Measurements from ENCODE around the gene PLEKHG4B.
"Not testable (repeated sequence)": the region's sequence is repeated elsewhere in the genome, so short reads cannot be mapped to it uniquely, and the experiment has no call there.

Gene PLEKHG4B, protein sequence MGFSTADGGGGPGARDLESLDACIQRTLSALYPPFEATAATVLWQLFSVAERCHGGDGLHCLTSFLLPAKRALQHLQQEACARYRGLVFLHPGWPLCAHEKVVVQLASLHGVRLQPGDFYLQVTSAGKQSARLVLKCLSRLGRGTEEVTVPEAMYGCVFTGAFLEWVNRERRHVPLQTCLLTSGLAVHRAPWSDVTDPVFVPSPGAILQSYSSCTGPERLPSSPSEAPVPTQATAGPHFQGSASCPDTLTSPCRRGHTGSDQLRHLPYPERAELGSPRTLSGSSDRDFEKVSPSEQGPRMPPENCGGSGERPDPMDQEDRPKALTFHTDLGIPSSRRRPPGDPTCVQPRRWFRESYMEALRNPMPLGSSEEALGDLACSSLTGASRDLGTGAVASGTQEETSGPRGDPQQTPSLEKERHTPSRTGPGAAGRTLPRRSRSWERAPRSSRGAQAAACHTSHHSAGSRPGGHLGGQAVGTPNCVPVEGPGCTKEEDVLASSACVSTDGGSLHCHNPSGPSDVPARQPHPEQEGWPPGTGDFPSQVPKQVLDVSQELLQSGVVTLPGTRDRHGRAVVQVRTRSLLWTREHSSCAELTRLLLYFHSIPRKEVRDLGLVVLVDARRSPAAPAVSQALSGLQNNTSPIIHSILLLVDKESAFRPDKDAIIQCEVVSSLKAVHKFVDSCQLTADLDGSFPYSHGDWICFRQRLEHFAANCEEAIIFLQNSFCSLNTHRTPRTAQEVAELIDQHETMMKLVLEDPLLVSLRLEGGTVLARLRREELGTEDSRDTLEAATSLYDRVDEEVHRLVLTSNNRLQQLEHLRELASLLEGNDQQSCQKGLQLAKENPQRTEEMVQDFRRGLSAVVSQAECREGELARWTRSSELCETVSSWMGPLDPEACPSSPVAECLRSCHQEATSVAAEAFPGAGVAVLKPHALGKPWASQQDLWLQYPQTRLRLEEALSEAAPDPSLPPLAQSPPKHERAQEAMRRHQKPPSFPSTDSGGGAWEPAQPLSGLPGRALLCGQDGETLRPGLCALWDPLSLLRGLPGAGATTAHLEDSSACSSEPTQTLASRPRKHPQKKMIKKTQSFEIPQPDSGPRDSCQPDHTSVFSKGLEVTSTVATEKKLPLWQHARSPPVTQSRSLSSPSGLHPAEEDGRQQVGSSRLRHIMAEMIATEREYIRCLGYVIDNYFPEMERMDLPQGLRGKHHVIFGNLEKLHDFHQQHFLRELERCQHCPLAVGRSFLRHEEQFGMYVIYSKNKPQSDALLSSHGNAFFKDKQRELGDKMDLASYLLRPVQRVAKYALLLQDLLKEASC (N-terminal part only)

DNA sequence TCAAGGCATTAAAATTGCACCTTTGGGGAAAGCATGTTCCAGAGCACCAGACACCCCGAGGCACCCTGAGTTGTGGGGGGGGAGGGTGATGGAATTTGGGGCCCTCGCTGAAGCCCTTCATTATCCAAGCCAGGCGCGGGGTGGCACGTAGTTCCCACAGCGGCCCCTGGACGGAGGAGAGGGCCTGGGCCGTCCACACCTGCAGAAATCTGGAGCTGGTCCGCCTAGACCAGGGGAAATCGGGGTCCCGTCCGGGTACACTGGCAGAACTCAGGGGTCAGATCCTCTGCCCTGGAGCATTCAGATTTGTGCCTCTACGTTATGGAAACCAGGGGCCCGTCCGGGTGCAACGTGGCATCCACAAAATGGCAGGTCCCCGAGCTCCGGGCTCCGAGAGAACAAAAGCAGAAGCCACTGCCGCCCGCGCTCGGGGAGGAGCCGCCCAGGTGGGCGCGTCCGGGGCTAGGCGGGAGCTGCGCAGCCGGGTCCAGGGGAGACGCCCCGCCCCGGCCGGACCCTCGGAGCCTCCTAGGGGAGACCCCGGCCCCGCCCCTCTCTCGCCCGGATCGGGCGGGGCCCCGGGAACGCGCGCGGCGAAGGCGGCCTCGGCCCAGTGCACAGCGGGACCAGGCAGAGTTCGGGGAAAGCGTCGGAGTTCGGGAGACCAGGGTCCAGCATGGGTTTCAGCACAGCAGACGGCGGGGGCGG lies at the start of gene PLEKHG4B:
Gene PLEKHG4B, plus strand, starts transcription at position 613 of the 708 bp plus-strand sequence. Its CDS starts 64 bp downstream, at position 677.
- in situ Hi-C loops (cut with HindIII; ENCODE audit: low sequenced_read_pairs) = no loop called here

DNA sequence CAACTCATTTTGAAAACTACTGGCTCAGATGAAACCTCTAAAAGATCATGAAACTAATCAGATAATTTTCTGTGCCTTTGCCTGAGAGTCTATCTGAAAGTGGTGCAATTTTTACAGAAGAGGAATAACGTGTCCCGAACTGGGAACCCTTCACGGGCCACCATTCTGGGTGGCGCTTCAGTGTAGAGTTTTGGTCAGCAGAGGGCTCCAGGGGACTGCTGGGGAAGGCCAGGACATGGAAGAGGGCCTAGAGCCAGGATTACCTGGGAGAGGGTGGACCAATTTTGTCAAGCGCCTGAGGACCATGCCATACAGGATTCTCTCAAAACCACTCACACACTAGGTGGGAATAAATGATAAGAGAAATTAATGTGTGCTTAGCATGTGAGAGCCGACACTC lies 49.7 kb upstream of the PLEKHG4B start:
- in situ Hi-C loops (cut with HindIII; ENCODE audit: low sequenced_read_pairs) = no loop called here

DNA sequence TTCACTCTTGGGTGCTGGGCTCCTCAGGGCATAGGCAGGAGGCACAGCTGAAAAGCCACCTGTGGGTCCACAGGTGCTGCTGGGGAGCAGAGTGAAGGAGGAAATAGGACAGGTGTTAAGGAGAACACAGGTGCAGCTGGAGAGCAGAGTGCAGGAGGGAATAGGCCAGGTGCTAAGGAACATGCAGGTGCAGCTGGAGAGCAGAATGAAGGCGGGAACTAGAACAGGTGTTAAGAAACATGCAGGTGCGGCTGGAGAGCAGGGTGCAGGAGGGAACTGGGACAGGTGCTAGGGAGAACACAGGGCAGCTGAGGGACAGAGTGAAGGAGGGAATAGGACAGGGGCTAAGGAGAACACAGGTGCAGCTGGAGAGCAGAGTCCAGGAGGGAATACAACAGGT lies 43.8 kb upstream of the PLEKHG4B start:
- in situ Hi-C loops (cut with HindIII; ENCODE audit: low sequenced_read_pairs) = no loop called here

DNA sequence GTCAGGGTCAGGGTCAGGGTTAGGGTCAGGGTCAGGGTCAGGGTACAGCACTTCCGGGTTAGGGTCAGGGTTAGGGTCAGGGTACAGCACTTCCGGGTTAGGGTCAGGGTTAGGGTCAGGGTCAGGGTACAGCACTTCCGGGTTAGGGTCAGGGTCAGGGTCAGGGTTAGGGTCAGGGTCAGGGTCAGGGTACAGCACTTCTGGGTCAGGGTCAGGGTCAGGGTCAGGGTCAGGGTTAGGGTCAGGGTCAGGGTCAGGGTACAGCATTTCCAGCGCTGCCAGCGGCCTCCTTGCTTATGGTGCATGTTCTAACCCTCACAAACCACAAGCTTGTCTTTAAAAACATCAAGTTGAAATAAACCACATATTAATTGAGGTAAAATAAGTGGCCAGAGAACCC lies 42.4 kb upstream of the PLEKHG4B start:
- in situ Hi-C loops (cut with HindIII; ENCODE audit: low sequenced_read_pairs) = not testable (repeated sequence)

DNA sequence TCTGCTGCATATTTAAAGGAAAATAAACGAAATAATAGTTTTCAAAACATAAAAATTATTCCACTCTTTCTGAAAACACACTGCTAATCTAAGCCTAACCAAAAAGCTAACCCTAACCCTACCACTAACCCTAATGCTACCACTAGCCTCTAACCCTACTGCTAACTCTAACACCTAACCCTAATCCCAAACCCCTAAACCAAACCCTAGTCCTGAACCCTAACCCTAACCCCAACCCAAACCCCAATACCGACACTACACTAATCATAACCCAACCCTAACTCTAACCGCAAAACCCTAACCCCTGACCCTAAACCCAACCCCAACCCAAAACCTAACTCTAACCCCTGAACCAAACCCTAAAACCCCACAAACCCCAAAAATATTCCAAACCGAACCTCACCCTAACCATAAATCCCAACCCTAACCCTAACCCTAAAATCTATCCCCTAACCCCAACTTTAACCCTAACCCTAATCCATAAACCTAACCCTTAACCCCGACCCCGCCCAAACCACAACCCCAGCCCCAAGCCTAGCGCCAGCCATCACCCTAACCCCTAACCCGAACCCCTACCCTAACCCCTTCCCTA lies 41.9 kb upstream of the PLEKHG4B start:
- in situ Hi-C loops (cut with HindIII; ENCODE audit: low sequenced_read_pairs) = no loop called here

DNA sequence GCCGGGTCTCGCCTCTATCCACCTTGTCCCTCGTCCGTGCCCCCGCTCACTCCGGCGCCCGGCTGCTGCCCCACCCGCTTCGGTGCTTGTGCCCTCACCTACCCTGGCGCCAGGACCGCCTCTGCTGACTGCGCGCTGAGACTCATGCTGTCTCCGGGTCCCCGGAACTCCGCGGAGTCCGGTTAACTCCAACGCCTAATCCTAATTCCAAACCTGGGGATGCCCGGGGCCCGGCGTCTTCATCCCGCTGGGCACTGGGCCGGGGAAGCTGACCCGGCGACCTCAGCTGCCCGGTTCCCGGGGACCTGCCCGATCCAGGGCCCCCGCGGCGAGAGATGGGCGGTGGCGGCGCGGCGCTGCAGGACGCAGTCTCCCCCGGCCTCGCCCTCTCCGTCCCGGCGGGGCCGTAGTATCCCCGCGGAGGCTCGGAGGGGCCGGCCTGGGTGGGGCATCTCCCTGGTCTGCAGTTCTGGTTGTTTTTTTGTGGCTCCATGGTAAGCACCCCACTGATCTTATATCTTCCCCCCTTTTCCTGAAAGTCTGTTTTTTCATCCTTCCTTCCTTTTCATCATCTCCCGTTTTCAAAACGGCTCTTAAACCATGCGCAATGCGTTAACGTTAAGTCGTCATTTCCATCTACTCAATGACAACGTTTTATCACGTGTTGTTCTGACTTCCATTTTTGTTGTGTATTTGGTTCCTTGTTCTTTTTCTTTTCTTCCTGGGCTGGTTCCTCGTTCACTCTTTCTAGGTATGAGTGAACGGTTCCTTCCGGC lies 41.1 kb upstream of the PLEKHG4B start:
- in situ Hi-C loops (cut with HindIII; ENCODE audit: low sequenced_read_pairs) = no loop called here

DNA sequence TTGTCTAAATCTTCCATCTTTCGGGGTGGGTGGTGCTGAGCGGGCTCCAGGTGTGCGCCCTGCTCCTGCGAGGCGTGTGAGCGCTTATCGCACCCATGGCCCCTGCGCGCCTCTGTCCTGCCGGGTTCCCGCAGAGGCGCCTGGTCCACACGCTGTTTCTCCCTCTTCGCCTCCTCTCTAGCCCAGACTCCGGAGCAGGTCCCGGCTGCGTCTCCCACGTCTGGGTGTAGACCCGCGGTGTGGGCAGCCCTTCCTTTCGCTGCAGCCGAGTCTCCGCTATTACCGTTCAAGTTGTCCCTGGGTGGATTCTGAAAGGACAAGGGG lies 40.5 kb upstream of the PLEKHG4B start:
- in situ Hi-C loops (cut with HindIII; ENCODE audit: low sequenced_read_pairs) = no loop called here

DNA sequence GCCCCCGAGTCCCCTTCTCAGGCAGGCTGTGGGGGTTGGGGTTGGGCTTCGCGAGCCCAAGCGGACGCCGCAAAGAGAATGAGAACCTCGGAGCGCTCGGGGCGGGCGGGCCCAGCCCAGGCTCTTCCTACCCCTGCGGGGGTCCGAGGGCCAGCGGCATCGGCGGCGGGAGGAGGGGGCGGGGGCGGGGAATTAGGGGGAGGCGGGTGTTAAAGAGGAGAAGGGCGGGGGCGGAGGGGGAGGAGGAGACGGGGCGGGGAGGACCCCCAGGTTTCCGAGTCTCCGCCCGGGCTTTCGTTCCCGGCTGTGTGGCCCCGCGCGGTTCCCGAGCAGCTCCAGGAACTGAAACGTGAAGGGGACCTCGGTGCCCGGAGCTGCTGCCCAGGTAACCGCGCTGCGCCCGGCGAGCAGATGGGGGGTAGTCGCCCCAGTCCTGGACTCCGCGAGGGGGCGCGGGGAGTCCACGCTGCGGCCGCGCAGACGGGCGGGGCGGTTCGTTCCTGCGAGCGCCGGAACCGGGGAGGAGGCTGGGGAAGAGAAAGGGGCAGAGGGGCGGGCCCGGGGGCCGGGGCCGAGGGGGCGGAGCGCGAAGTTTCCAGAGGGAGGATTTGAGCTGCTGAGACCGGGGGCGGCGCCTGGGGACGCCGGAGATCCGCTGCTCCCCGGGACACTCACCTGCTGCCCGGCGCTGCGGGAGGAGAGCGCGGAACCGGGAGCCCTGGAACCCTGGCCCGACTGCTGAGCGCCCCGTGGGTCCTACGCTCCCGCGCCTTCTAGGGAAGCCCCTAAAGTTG lies 38.4 kb upstream of the PLEKHG4B start:
- in situ Hi-C loops (cut with HindIII; ENCODE audit: low sequenced_read_pairs) = no loop called here

DNA sequence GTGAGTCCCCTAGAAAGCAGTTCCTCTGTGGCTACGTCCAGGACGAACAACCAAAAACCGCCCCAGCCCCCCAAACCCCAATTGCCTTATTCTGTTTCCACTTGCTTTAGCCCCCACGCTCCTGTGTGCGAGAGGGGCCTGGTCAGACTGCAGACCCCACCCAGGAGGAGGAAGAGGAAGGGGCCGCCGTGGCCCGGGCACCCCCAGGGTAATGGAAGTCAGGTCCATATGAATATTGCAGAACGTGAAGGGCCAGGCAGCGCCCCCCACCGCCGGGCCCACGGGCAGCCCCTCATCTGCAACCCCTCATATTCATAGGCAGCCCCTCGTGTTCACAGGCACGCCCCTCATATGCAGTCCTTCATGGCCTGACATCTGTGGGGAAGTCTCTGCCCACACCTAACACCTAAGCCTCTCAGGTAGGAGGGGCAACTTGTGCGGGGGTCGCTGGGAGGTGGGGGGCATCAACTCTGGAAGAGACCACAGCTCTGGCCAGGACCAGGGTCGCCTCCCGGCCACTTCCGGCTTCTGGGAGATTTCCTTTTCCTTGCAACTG lies 37.7 kb upstream of the PLEKHG4B start:
- in situ Hi-C loops (cut with HindIII; ENCODE audit: low sequenced_read_pairs) = no loop called here

DNA sequence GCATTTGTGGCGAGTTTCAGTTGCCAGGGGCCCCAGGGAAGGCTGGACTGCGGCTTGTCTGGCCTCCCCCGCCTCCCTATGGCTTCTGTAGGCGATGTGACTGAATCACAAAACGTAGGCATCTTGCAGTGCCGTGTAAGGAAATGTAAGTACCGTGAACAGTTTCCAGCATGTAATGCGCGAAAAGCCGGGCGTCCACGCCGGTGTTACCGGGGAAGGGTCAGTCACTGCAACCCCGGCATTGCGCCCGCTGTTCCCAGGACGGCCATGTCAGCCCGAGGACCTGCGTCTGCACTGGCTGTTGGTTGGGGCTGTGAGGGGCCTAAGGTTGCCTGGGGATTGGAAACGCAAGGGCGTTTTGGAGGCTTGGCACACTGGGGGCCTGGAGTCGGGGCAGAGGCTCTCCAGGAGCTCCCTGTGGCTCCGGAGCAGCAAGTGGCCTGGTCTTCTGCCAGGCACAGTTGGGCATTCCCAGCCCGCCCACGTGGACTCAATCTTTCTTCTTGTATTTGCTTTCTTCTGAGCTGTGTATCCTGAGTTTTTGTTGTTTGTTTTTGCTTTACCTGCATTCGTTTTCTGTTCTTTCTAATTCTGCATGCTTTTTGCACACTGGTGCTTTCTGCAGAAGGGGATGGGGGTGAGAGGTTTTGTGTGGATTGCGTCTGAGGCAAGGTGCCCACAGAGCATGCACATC lies 36.9 kb upstream of the PLEKHG4B start:
- in situ Hi-C loops (cut with HindIII; ENCODE audit: low sequenced_read_pairs) = no loop called here

DNA sequence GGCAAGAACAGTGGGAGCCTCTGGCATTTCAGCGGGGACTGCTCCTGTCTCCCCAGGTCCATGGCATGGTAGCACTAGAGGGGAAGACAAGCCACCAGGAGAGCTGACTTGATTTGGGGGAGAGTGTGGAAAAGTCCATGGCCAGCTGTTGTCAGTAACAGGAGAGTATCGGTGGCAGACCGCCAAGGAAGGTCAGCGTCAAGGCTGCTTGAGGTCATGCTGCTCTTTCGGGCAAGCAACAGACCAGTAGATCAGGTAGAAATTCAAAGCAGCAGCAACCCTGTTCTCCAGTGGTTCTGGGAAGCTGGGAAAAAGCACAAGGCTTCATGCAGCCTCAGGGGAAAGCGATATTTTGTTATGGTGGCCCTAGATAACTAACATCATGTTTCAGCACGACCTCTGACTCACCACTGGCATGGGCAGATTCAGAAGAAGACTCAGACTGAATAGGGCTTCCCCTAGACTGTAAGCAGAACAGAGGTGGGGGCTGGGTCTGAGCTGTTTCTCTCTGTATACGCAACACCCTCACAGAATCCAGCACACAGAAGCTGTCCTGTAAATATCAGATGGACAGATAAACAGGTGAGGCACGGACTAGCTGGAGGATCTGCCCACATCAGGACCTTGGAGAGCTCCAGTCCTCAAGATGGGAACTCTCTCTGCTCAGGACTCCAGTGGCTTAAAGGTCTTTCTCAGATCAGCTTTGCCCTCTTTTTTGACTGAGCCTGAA lies 35.2 kb upstream of the PLEKHG4B start:
- in situ Hi-C loops (cut with HindIII; ENCODE audit: low sequenced_read_pairs) = no loop called here

DNA sequence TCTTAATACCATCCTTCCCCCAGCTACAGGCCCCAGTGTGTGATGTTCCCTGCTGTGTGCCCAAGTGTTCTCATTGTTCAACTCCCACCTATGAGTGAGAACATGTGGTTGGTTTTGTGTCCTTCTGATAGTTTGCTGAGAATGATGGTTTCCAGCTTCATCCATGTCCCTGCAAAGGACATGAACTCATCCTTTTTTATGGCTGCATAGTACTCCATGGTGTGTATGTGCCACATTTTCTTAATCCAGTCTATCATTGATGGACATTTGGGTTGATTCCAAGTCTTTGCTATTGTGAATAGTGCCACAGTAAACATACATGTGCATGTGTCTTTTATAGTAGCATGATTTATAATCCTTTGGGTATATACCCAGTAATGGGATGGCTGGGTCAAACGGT lies 31.7 kb upstream of the PLEKHG4B start:
- in situ Hi-C loops (cut with HindIII; ENCODE audit: low sequenced_read_pairs) = not testable (repeated sequence)

DNA sequence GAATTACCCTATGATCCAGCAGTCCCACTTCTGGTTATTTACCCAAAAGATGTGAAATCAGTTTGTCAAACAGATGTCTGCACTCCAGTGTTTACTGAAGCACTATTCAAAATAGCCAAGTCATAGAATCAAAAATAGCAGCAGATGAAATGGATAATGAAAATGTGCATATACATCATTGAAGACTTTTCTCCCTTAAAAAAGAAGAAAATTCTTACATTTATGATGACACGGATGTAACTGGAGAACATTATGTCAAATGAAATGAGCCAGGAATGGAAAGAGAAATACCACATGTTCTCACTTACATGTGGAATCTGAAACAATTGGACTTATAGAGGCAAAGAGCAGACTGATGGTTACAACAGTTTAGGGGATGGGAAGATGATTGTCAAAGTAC lies 21.5 kb upstream of the PLEKHG4B start:
- in situ Hi-C loops (cut with HindIII; ENCODE audit: low sequenced_read_pairs) = no loop called here

DNA sequence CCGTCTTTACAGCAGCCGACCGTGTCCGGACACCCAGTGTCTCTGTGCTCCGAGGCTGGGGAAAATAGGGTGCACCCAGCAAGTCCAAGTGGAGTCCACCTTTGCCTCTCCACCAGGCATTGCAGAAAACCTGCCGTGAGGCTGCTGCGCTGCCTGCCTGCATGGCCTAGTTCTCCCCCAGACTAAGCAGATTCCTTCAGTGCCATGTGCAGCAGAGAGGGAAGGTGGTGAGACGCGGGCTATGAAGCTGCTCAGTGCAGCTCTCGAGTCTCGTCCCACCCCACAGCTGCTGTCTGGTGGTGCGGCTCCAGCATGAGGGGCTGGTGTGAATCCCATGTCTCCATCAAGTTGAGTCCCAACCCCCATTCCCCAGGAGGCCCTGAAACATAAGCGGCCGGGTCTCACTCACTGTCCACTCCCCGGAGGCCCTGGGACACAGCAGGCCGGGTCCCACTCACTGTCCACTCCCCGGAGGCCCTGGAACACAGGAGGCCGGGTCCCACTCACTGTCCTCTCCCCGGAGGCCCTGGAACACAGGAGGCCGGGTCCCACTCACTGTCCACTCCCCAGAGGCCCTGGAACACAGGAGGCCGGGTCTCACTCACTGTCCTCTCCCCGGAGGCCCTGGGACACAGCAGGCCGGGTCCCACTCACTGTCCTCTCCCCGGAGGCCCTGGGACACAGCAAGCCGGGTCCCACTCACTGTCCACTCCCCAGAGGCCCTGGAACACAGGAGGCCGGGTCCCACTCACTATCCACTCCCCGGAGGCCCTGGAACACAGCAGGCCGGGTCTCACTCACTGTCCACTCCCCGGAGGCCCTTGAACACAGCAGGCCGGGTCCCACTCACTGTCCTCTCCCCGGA lies 19.4 kb upstream of the PLEKHG4B start:
- in situ Hi-C loops (cut with HindIII; ENCODE audit: low sequenced_read_pairs) = not testable (repeated sequence)

DNA sequence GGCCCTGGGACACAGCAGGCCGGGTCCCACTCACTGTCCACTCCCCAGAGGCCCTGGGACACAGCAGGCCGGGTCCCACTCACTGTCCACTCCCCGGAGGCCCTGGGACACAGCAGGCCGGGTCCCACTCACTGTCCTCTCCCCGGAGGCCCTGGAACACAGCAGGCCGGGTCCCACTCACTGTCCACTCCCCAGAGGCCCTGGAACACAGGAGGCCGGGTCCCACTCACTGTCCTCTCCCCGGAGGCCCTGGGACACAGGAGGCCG lies 18.9 kb upstream of the PLEKHG4B start:
- in situ Hi-C loops (cut with HindIII; ENCODE audit: low sequenced_read_pairs) = not testable (repeated sequence)

DNA sequence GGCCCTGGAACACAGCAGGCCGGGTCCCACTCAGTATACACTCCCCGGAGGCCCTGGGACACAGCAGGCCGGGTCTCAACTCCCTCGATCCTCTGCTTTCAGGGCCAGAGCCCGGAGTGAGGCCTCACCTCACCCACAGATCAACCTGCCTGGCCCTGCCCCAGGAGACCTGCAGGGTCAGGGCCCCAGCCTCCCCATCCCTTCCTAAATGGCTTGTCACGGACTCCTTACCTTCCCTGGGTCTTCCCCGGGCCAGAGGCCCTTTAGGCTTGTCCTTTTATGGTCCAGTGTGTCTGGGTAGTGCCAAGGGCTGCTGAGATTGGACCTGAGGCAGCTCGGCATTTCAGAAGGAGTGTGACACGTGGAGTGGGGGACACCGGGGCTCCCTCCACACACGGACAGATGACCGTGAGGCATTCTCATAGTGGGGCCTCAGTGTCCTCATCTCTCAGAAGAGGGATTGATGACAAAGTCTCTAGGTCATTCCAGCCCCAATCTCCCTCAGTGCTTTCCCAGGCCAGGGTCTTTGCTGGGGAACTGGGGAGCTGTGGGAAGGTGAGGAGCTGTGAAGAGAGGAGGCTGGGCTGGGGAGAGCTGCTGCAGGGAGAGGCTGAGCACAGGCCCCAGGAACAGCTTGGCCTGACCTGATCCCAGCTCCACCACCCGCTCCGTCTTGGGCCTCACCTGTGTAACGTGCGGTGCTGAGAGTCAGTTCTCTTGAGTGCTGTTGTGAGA lies 18.0 kb upstream of the PLEKHG4B start:
- in situ Hi-C loops (cut with HindIII; ENCODE audit: low sequenced_read_pairs) = no loop called here
